IMR-90 (cell line): ENCODE results near the gene NSUN6. TPM values are rescaled to one million over a fixed set of nuclear protein-coding genes. Genes with fewer than 3 reads are reported as not detected.

ENCODE experiments used
- ATAC-seq: fragments of 200-7000 bp; cut with Tn5 transposase; 2 replicates; pipeline ENCODE4 v1.9.1; 2020; ENCODE audit warnings: low read depth, mild to moderate bottlenecking, moderate library complexity
- BruUV-seq: library from RNA; stranded (reverse); fragments of 400-500 nt; replicated peaks from 2 replicates; lab custom pipeline; 2021; lab: Mats Ljungman, UMichigan
- CTCF ChIA-PET: fragments of 300-600 bp; formaldehyde crosslinking; extraction: SDS; loops from one replicate; lab custom pipeline; 2021; ENCODE audit warnings: antibody characterized with exemption; lab: Yijun Ruan, JAX
- POLR2A ChIA-PET: fragments of 300-600 bp; sonication (Branson Sonifier 250); formaldehyde crosslinking; loops from one replicate; lab custom pipeline; 2022; ENCODE audit warnings: antibody characterized with exemption; ENCODE audit not compliant: unreplicated experiment; lab: Charles Lee
- DNase-seq: peaks from one replicate; pipeline ENCODE4 v3.0.0; 2013
- H2AFZ ChIP-seq: replicated peaks from 2 replicates; pipeline ENCODE3; 2013; ENCODE audit warnings: low read length, mild to moderate bottlenecking; ENCODE audit not compliant: poor library complexity
- H2AK5ac ChIP-seq: 2 replicates; pipeline ENCODE4 v1.6.1; 2013; ENCODE audit warnings: low read depth, low read length, inconsistent platforms
- H2AK9ac ChIP-seq: replicated peaks from 2 replicates; pipeline ENCODE3; 2013; ENCODE audit warnings: mild to moderate bottlenecking, low read depth, low read length, moderate library complexity; ENCODE audit not compliant: poor library complexity
- H2BK120ac ChIP-seq: 2 replicates; pipeline ENCODE4 v1.6.1; 2013; ENCODE audit warnings: low read depth, low read length, inconsistent platforms
- H2BK15ac ChIP-seq: 3 replicates; pipeline ENCODE4 v1.6.1; 2013; ENCODE audit warnings: low read depth, low read length, inconsistent platforms
- H2BK20ac ChIP-seq: 2 replicates; pipeline ENCODE4 v1.6.1; 2013; ENCODE audit warnings: low read depth, mild to moderate bottlenecking, inconsistent platforms, low read length, moderate library complexity
- H2BK5ac ChIP-seq: 2 replicates; pipeline ENCODE4 v1.6.1; 2013; ENCODE audit warnings: mild to moderate bottlenecking, low read depth, low read length, inconsistent platforms; ENCODE audit not compliant: poor library complexity, severe bottlenecking
- H3K14ac ChIP-seq: replicated peaks from 2 replicates; pipeline ENCODE4 v1.6.1; 2013; ENCODE audit warnings: low read depth, low read length, inconsistent platforms
- H3K18ac ChIP-seq: 2 replicates; pipeline ENCODE4 v1.6.1; 2013; ENCODE audit warnings: low read depth, low read length, control low read depth
- H3K23ac ChIP-seq: 2 replicates; pipeline ENCODE4 v1.6.1; 2013; ENCODE audit warnings: low read depth, low read length, inconsistent platforms
- H3K27ac ChIP-seq: 2 replicates; pipeline ENCODE4 v1.5.1; 2013; ENCODE audit warnings: mild to moderate bottlenecking, control low read depth, low read length; ENCODE audit not compliant: insufficient read depth
- H3K27me3 ChIP-seq: 2 replicates; pipeline ENCODE4 v1.6.1; 2013; ENCODE audit warnings: low read length; ENCODE audit not compliant: control insufficient read depth, insufficient read depth
- H3K36me3 ChIP-seq: 2 replicates; pipeline ENCODE4 v1.6.1; 2013; ENCODE audit warnings: low read length, mixed read lengths; ENCODE audit not compliant: control insufficient read depth, insufficient read depth
- H3K4ac ChIP-seq: 2 replicates; pipeline ENCODE4 v1.6.1; 2013; ENCODE audit warnings: low read depth, low read length, inconsistent platforms
- H3K4me1 ChIP-seq: 2 replicates; pipeline ENCODE4 v1.6.1; 2013; ENCODE audit warnings: low read length, mixed read lengths; ENCODE audit not compliant: control insufficient read depth, insufficient read depth
- H3K4me2 ChIP-seq: 2 replicates; pipeline ENCODE4 v1.6.1; 2013; ENCODE audit warnings: low read depth, mild to moderate bottlenecking, control low read depth, low read length, moderate library complexity
- H3K4me3 ChIP-seq: 2 replicates; pipeline ENCODE4 v1.5.1; 2013; ENCODE audit warnings: low read depth, mild to moderate bottlenecking, control low read depth, low read length, moderate library complexity; ENCODE audit not compliant: insufficient read depth
- H3K56ac ChIP-seq: 2 replicates; pipeline ENCODE4 v1.6.1; 2013; ENCODE audit warnings: low read length, inconsistent platforms; ENCODE audit not compliant: insufficient read depth; ENCODE audit errors: extremely low read depth
- H3K79me1 ChIP-seq, 2 experiments: 2 replicates each; pipeline ENCODE4 v1.6.1; 2013; ENCODE audit warnings: low read length in 2 of 2, inconsistent platforms in 1 of 2, low read depth in 1 of 2
- H3K9ac ChIP-seq: 2 replicates; pipeline ENCODE4 v1.6.1; 2013; ENCODE audit warnings: low read depth, low read length, control low read depth
- H3K9me1 ChIP-seq: 2 replicates; pipeline ENCODE4 v1.6.1; 2013; ENCODE audit warnings: low read length, inconsistent platforms; ENCODE audit not compliant: insufficient read depth
- H3K9me3 ChIP-seq: 2 replicates; pipeline ENCODE4 v1.6.1; 2013; ENCODE audit warnings: low read length; ENCODE audit not compliant: control insufficient read depth, insufficient read depth
- H4K20me1 ChIP-seq: 2 replicates; pipeline ENCODE4 v1.6.1; 2013; ENCODE audit warnings: low read length, inconsistent platforms; ENCODE audit not compliant: insufficient read depth
- H4K5ac ChIP-seq: 2 replicates; pipeline ENCODE4 v1.6.1; 2013; ENCODE audit warnings: mild to moderate bottlenecking, low read depth, low read length, control low read depth
- H4K8ac ChIP-seq, 2 experiments: 2 replicates each; pipeline ENCODE4 v1.6.1; 2013; ENCODE audit warnings: low read depth in 2 of 2, low read length in 2 of 2, control low read depth in 1 of 2, inconsistent platforms in 1 of 2
- H4K91ac ChIP-seq: 2 replicates; pipeline ENCODE4 v1.6.1; 2013; ENCODE audit warnings: low read depth, low read length, inconsistent platforms; ENCODE audit not compliant: insufficient read depth
- BHLHE40 ChIP-seq: fragments of 150-350 bp; IDR thresholded peaks from 2 replicates; pipeline ENCODE4 v1.6.1; 2016; ENCODE audit warnings: mild to moderate bottlenecking, low read depth, low read length
- CEBPB ChIP-seq: IDR thresholded peaks from 2 replicates; pipeline ENCODE4 v1.6.1; 2012; ENCODE audit warnings: low read depth, low read length, improper control_type of control experiment
- CHD1 ChIP-seq: IDR thresholded peaks from 2 replicates; pipeline ENCODE4 v1.6.1; 2012; ENCODE audit warnings: low read depth, low read length, improper control_type of control experiment
- CTCF ChIP-seq: conservative IDR thresholded peaks from 2 replicates; pipeline ENCODE4 v1.5.1; 2012; ENCODE audit warnings: mild to moderate bottlenecking, low read depth, low read length, improper control_type of control experiment
- FOS ChIP-seq: fragments of 150-350 bp; IDR thresholded peaks from 2 replicates; pipeline ENCODE4 v1.6.1; 2016; ENCODE audit warnings: low read depth, low read length
- MAFK ChIP-seq: IDR thresholded peaks from 2 replicates; pipeline ENCODE4 v1.6.1; 2012; ENCODE audit warnings: low read depth, low read length, improper control_type of control experiment
- MAZ ChIP-seq: IDR thresholded peaks from 2 replicates; pipeline ENCODE4 v1.6.1; 2012; ENCODE audit warnings: low read depth, mild to moderate bottlenecking, low read length, improper control_type of control experiment, moderate library complexity, borderline replicate concordance
- MXI1 ChIP-seq: IDR thresholded peaks from 2 replicates; pipeline ENCODE4 v1.6.1; 2012; ENCODE audit warnings: low read depth, mild to moderate bottlenecking, low read length, moderate library complexity, borderline replicate concordance
- NFE2L2 ChIP-seq: fragments of 150-350 bp; IDR thresholded peaks from 2 replicates; pipeline ENCODE4 v1.6.1; 2016; ENCODE audit warnings: low read depth, mild to moderate bottlenecking, low read length
- POLR2A ChIP-seq: IDR thresholded peaks from 2 replicates; pipeline ENCODE4 v1.6.1; 2012; ENCODE audit warnings: mild to moderate bottlenecking, low read depth, low read length
- RAD21 ChIP-seq: IDR thresholded peaks from 2 replicates; pipeline ENCODE4 v1.6.1; 2012; ENCODE audit warnings: low read length, improper control_type of control experiment
- RCOR1 ChIP-seq: IDR thresholded peaks from 2 replicates; pipeline ENCODE4 v1.6.1; 2012; ENCODE audit warnings: mild to moderate bottlenecking, low read length, improper control_type of control experiment; ENCODE audit not compliant: insufficient replicate concordance
- RFX5 ChIP-seq: IDR thresholded peaks from 2 replicates; pipeline ENCODE4 v1.8.0; 2012; ENCODE audit warnings: low read depth, mild to moderate bottlenecking, low read length, moderate library complexity
- WGBS, 2 experiments: methylation state at CpG; one replicate each; pipeline versions ENCODE4 v1.1.5 to v1.1.7; 2013; ENCODE audit warnings: missing lambda C conversion rate in 2 of 2; ENCODE audit not compliant: insufficient read length in 1 of 2; ENCODE audit errors: extremely low coverage in 2 of 2; 5-methylcytosine and 5-hydroxymethylcytosine counted together
- dilution Hi-C: fragments of 300-500 bp; cut with HindIII; formaldehyde crosslinking; loops from one replicate; pipeline ENCODE4 v1.14.3; 2018; ENCODE audit warnings: low sequenced_read_pairs; ENCODE audit not compliant: unreplicated experiment
- in situ Hi-C: fragments of 300-500 bp; cut with MboI; formaldehyde crosslinking; loops from 3 replicates; pipeline ENCODE4 v1.14.3; 2019; ENCODE audit warnings: low sequenced_read_pairs, inconsistent platforms, mixed read lengths
- intact Hi-C: fragments of 100-400 bp; cut with micrococcal nuclease; formaldehyde crosslinking; loops from 2 replicates; pipeline ENCODE4 v1.10.0; 2022
- polyA plus RNA-seq, 3 experiments: library from polyadenylated mRNA; depleted of rRNA; stranded (reverse); fragments of >200 nt; gene quantifications; 2 replicates each; pipeline ENCODE4 v1.2.3, GENCODE V29; 2012; ENCODE audit warnings: low replicate concordance in 1 of 3
- total RNA-seq: library from RNA; depleted of rRNA; stranded (reverse); fragments of >200 nt; gene quantifications from 2 replicates; pipeline ENCODE4 v1.2.3, GENCODE V29; 2012
- TF ChIP-seq, protein P1 (sequence below): fragments of 150-350 bp; IDR thresholded peaks from 2 replicates; pipeline ENCODE4 v1.6.1; 2017; ENCODE audit warnings: mild to moderate bottlenecking, antibody characterized with exemption, low read length, low read depth
- TF ChIP-seq, protein P2 (sequence below): fragments of 150-350 bp; IDR thresholded peaks from 2 replicates; pipeline ENCODE4 v1.6.1; 2016; ENCODE audit warnings: low read depth, mild to moderate bottlenecking, low read length, moderate library complexity, borderline replicate concordance

Gene NSUN6
- total and polyA plus RNA-seq, 2 of the 4 experiments (the other 2 are of a cell fraction), result 4.6 to 11.5 TPM

GRCh38 chr10:18554479-18554878 lies 96.9 kb downstream of the NSUN6 start:
- Histone ChIP-seq H4K20me1 (no peaks in the 10 kb centered on the region), H3K4me2 (no peak overlapping the region), H3K4ac (no peak overlapping the region), H4K91ac (no peak overlapping the region), H4K5ac (no peak overlapping the region), H3K9me1 (no peaks in the 10 kb centered on the region), H3K4me1 (no peaks in the 10 kb centered on the region), H2BK5ac (peak overlapping the region; percentile 71), H3K14ac (no peak overlapping the region), H4K8ac (no peak overlapping the region), H3K9ac (no peak overlapping the region), H3K23ac (no peak overlapping the region), H3K79me1 (no peaks in the 10 kb centered on the region), H3K18ac (no peak overlapping the region), H3K56ac (no peak overlapping the region), H2AK5ac (no peak overlapping the region), H2AFZ (no peak overlapping the region), H3K27me3 (no peaks in the 10 kb centered on the region), H3K36me3 (peaks cover 2% of the 10 kb centered on the region; the same call in 1 of the 2 replicates), H3K27ac (no peak overlapping the region), H3K4me3 (no peak overlapping the region), H2BK15ac (no peak overlapping the region), H2BK120ac (no peak overlapping the region), H3K9me3 (no peaks in the 10 kb centered on the region), H2BK20ac (no peak overlapping the region), H2AK9ac (no peak overlapping the region)
- intact Hi-C loops (no loop called here), dilution Hi-C loops (no loop called here), in situ Hi-C loops (no loop called here)
- ChIA-PET POLR2A (no interaction called here), CTCF (no interaction called here)
- 90 to 100% methylated on average over 3 of the region's 3 CpGs for WGBS, 2 experiments
- no peak for ATAC-seq
- DNase-seq, result no peak
- no TSS peak for BruUV-seq
- no peak for TF ChIP-seq NFE2L2
- TF ChIP-seq, protein P1, sequence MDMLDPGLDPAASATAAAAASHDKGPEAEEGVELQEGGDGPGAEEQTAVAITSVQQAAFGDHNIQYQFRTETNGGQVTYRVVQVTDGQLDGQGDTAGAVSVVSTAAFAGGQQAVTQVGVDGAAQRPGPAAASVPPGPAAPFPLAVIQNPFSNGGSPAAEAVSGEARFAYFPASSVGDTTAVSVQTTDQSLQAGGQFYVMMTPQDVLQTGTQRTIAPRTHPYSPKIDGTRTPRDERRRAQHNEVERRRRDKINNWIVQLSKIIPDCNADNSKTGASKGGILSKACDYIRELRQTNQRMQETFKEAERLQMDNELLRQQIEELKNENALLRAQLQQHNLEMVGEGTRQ, result no peak
- no peak for TF ChIP-seq RAD21
- TF ChIP-seq POLR2A, result no peak
- TF ChIP-seq MAFK, result no peak
- no peak for TF ChIP-seq CTCF
- TF ChIP-seq CHD1, result no peak
- TF ChIP-seq MAZ, result no peak
- TF ChIP-seq FOS, result no peak
- no peak for TF ChIP-seq BHLHE40
- no peak for TF ChIP-seq MXI1
- no peak for TF ChIP-seq CEBPB
- TF ChIP-seq RFX5, result no peak
- no peak for TF ChIP-seq RCOR1
- TF ChIP-seq, protein P2, sequence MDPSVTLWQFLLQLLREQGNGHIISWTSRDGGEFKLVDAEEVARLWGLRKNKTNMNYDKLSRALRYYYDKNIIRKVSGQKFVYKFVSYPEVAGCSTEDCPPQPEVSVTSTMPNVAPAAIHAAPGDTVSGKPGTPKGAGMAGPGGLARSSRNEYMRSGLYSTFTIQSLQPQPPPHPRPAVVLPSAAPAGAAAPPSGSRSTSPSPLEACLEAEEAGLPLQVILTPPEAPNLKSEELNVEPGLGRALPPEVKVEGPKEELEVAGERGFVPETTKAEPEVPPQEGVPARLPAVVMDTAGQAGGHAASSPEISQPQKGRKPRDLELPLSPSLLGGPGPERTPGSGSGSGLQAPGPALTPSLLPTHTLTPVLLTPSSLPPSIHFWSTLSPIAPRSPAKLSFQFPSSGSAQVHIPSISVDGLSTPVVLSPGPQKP, result no peak
